Measurements from ENCODE around the gene RGS17.
"Not testable (repeated sequence)": the region's sequence is repeated elsewhere in the genome, so short reads cannot be mapped to it uniquely, and the experiment has no call there.

The RGS17 gene

GRCh38 chr6:153121311-153121710 is 9.8 kb downstream of the RGS17 start:
- DNase-seq = no peak

GRCh38 chr6:153117986-153118879 is 12.8 kb downstream of the RGS17 start:
- no peak for DNase-seq

GRCh38 chr6:153111082-153111481 is 20.0 kb downstream of the RGS17 start:
- DNase-seq = not testable (repeated sequence)

DNA sequence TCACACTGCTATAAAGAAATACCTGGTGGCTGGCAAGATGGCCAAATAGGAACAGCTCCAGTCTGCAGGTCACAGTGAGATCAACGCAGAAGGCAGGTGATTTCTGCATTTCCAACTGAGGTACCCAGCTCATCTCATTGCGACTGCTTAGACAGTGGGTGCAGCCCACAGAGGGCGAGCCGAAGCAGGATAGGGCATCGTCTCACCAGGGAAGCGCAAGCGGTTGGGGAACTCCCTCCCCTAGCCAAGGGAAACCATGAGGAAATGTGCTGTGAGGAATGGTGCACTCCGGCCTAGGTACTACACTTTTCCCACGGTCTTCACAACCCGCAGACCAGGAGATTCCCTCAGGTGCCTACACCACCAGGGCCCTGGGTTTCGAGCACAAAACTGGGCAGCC is 20.5 kb downstream of the RGS17 start:
- not testable (repeated sequence) for DNase-seq

DNA sequence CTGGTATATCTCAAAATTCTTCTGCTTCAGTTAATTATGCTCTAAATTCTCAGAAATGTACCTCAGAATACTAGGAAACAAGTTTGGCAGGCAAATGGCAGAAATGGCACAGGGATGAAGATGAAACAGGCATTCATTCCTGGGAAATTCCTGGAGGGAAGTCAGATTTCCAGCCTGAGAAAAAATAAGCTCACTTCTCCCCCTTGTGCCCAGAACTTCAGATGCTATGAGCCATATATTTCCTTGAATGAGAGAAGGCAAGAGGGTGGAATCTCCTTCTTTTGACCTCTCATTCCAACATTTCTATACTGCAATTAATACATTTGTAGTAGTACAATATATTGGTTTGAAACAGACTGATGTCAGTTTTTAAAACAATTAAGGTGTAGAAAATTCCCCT is 22.8 kb downstream of the RGS17 start:
- no peak for DNase-seq

DNA sequence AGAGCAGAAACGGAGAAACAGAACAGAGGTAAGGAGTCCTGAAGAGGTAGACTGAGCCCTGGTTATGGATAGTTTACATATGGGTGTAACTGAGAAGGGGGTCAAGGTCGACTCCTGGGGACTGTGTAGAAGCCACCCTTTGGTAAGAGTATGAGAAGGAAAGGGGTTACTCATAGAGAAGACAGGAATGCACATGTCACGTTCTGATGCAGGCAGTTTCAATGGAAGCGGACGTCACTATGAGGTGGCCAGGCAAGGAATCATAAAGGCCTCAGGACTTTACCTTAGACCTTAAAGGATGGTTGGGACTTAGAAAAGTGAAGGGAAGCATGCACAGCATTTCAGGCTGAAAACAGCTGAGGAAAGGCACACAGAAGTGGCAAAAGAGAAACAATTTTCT is 25.1 kb downstream of the RGS17 start:
- DNase-seq = no peak

DNA sequence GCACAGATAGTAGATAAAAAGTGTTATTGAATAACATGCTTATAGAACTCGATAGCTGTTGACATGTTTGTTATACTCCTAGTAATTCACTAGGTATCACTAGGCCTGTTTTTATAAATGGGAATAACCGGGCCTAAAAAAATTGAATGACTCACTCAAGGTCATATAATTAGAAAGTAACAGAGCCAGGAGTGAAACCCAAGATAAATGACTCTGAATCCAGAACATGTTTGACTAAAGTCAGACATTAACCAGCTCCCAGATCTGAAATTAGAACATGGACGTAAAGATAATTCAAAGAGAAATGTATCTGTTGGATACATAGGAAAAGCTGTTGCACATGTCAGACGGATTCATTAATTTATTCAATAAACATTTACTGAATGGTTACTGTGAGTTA is 26.9 kb downstream of the RGS17 start:
- DNase-seq = no peak

DNA sequence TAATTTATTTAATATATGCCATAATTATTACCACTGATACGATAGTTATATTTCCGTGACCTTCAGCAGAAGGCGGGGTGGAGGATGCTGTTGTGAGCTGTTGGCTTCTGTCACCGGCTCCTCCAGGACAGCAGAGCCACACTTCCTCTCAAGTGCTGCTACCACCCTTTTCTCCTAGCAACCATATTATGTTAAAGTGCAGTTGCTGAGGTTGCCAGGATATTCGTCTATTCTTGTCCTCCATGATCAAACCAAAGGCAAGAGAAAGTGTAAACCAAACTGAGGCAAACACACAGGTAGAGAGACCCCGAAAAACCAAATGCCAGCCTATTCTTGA is 27.8 kb downstream of the RGS17 start:
- no peak for DNase-seq

- DNase-seq = no peak
Observed at GRCh38 chr6:153102605-153103318, 28.3 kb downstream of the RGS17 start.

- DNase-seq = no peak
Observed at GRCh38 chr6:153101461-153101860, 29.6 kb downstream of the RGS17 start.

DNA sequence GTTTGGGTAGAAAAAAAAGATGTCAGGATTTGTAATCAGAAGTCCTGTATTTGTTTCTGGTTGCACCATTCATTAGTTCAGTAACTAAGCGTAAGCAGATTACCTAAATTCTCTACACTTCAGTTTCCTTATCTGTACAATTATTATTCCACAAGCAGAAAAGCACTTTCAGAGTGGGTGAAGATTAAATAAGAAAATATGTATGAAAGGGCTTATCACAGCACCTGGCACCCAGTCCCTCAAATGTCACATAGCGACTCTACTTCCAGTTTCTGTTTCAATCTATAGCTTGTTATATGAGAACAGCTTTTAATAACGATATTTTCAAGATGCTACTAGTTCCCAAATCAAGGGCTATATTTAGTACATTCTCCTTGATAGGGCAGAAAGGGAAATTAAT is 31.4 kb downstream of the RGS17 start:
- DNase-seq = no peak

GRCh38 chr6:153096792-153097191 is 34.3 kb downstream of the RGS17 start:
- DNase-seq = no peak

- no peak for DNase-seq
Observed at GRCh38 chr6:153096031-153096430, 35.1 kb downstream of the RGS17 start.

GRCh38 chr6:153092082-153093013 is 38.7 kb downstream of the RGS17 start:
- no peak for DNase-seq

DNA sequence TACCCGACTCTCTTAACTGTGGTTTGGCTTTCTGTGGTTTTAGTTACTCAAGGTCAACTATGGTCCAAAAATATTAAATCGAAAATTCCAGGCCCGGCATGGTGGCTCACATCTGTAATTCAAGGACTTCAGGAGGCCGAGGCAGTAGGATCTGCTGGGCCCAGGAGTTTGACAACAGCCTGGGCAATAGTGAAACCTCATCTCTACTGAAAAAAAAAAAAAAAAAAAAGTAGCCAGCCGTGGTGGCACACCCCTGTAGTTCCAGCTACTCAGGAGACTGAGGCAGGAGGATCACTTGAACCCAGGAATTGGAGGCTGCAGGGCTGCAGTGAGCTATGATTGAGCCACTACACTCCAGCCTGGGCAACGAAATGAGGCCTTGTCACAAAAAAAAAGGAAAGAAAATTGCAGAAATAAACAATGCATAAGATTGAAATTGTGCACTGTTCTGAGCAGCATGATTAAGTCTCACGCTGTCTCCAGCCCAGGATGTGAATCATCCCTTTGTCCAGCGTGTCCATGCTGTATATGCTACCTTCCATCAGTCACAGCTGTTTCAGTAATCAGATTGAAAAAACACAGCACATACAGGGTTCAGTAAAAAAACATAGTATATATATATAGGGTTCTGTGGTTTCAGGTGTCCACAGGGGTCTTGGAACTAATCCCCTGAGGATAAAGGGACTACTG is 40.7 kb downstream of the RGS17 start:
- DNase-seq = no peak

GRCh38 chr6:153088796-153089195 is 42.3 kb downstream of the RGS17 start:
- DNase-seq = no peak

DNA sequence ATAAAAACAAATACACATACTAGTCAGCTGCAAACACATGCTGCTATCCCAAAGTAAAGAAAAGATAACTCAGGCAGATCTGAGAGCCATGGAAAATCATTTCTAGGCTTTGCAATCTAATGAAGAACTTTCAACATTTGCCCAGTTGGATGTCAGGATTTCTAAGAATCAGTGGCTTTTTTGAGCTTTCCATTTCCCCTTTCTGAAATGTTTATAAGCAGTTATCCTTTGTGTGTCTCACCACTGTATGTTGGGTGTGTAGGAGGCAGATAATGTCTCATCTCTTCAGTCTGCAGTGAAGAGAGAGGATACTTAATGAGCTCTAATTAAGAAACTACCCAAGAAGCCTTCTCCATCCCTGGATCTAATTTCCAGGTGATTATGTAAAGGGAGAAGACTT is 43.6 kb downstream of the RGS17 start:
- no peak for DNase-seq

- DNase-seq = no peak
Observed at GRCh38 chr6:153086225-153086990, 44.7 kb downstream of the RGS17 start.

- no peak for DNase-seq
Observed at GRCh38 chr6:153085239-153085638, 45.8 kb downstream of the RGS17 start.

DNA sequence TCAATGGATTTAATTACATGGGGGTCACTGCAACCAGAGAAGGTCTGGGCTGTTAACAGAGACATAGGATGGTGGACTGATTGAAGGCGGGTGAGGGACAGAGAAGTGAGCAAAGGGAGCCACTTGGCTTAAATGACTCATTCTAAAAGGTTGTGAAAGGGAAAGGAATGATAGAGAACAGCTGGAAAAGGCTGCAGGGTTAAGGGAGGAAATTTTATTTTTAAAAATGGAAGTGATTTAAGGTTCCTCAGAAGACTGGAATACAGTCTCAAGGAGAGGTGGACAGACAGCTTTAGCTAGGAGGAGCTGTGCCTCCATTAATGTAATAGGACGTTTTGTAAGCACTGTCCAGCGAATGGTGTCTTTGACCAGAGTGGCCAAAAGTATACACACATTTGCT is 46.7 kb downstream of the RGS17 start:
- no peak for DNase-seq

DNA sequence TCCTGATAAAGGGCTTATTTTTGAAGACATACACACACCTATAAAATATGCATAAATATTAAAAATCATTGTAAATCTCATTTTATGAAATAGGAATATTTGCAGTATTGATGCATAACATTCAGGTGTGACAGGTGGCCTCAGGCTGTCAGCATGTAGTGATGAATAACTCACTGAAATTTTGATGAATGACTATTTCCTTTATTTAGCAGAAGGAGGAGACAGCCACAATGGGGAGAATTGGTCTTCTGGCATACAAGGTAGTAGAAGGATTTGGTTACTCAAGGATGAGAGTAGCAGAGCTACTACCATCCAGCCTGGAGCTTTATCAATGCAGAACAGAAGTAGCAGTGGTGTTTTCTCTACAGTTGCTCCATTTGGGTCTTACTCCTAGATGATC is 47.2 kb downstream of the RGS17 start:
- no peak for DNase-seq

DNA sequence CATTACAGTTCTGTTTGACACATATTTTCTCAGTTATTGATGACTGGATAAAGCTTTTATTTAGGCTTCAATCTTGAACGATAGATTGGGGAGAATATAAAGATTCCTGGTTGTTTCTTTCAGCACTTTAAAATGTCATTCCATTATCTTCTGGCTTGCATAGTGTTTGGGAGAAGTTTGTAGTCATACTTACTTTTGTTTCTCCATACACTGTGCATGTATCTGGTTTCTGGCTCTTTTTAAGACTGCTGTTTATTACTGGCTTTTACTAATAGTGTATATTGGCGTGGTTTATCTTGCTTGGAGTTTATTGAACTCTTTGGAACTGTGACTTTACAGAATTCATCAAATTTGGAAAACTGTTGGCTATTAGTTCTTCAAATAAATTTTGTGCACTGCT is 49.2 kb downstream of the RGS17 start:
- DNase-seq = no peak
